Measurements from ENCODE around the gene SIN3A. TPM values are rescaled to one million over a fixed set of nuclear protein-coding genes. Genes with fewer than 3 reads are reported as not detected.
A peak's percentile ranks its signal among the peaks of the same experiment; 100 is the strongest.
"Not testable (repeated sequence)": the region's sequence is repeated elsewhere in the genome, so short reads cannot be mapped to it uniquely, and the experiment has no call there.

Gene SIN3A
- total and polyA plus RNA-seq, 2 experiments from 2014 or later = 24.3 to 73.0 TPM

GRCh38 chr15:75346796-75347221, 104.7 kb downstream of the SIN3A start, which contains the start of gene NEIL1:
NEIL1 (plus strand) TSS chr15:75347039; CDS start chr15:75348906, 1,867 bp downstream.
- Histone ChIP-seq H3K4me3 (peak within 1 kb of the TSS; percentile 95), H3K4me1 (ENCODE audit: insufficient read depth) (peaks cover 4% of the 10 kb centered on the region; the same call in 1 of the 2 replicates), H3K9me2 (ENCODE audit: insufficient read depth) (0 out of 2 replicates have a peak, but pooled peaks cover 5% of the 10 kb centered on the region), H3K79me2 (replicated peaks; ENCODE audit: insufficient read depth) (no peaks in the 10 kb centered on the region), H2AFZ (peak within 1 kb of the TSS; percentile 99), H3K27ac (ENCODE audit: low read depth) (no peak within 1 kb of the TSS), H3K27me3 (ENCODE audit: insufficient read depth) (peaks cover 36% of the 10 kb centered on the region), H3K36me3 (ENCODE audit: insufficient read depth) (no peaks in the 10 kb centered on the region), H3K4me2 (peak within 1 kb of the TSS; percentile 97), H4K20me1 (replicated peaks; ENCODE audit: insufficient read depth) (no peaks in the 10 kb centered on the region), H3F3A (replicated peaks; ENCODE audit: low read depth) (0 out of 2 replicates have a peak, but pooled peaks cover 4% of the 10 kb centered on the region)
- TF ChIP-seq EZH2 (IDR thresholded peaks at IDR 0.05; ENCODE audit: low read depth, unreplicated experiment) = peak; percentile 46
- TF ChIP-seq ZNF114 (CRISPR knock-in tag; IDR thresholded peaks at IDR 0.05) = no peak
- DNase-seq (ENCODE audit: low spot score) (peak; percentile 74), ATAC-seq (peak; percentile 5; the same call in 2 of the 3 replicates)
- H3K4me1 Mint-ChIP-seq = peaks cover 6% of the 10 kb centered on the region; the same call in 2 of the 3 replicates
- peaks cover 34% of the 10 kb centered on the region for H3K27me3 Mint-ChIP-seq (ENCODE audit: insufficient read depth, low read depth, poor library complexity)
- peak within 1 kb of the TSS; percentile 92 for H3K4me3 Mint-ChIP-seq
- H3K9me3 Mint-ChIP-seq = no peaks in the 10 kb centered on the region
- no peak within 1 kb of the TSS; the same call in 1 of the 2 replicates for H3K27ac Mint-ChIP-seq
- peaks cover 5% of the 10 kb centered on the region; the same call in 1 of the 3 replicates for H3K36me3 Mint-ChIP-seq (ENCODE audit: low read depth)

DNA sequence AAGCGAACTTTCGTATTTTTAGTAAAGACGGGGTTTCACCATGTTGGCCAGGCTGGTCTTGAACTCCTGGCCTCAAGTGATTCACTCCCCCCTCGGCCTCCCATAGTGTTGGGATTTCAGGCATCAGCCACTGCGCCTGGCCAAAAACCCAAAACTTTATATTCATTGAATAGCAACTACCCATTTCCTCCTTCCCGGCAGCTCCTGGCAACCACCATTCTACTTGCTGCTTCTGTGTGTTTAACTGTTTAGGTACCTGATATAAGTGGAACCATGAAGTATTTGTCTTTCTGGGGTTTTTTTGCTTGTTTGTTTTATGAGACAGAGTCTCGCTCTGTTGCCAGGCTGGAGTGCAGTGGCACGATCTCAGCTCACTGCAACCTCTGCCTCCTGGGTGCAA, 107.5 kb downstream of the SIN3A start:
- not testable (repeated sequence) for H3K79me2 ChIP-seq (replicated peaks; ENCODE audit: insufficient read depth); H2AFZ ChIP-seq; H3K9me3 Mint-ChIP-seq; H3K27ac ChIP-seq (ENCODE audit: low read depth); H3K4me3 ChIP-seq; H3K4me1 Mint-ChIP-seq; H3K4me3 Mint-ChIP-seq; H4K20me1 ChIP-seq (replicated peaks; ENCODE audit: insufficient read depth); H3F3A ChIP-seq (replicated peaks; ENCODE audit: low read depth); H3K27ac Mint-ChIP-seq; H3K4me2 ChIP-seq; H3K9me2 ChIP-seq (ENCODE audit: insufficient read depth); ATAC-seq; H3K36me3 ChIP-seq (ENCODE audit: insufficient read depth); H3K4me1 ChIP-seq (ENCODE audit: insufficient read depth)
- H3K27me3 ChIP-seq (ENCODE audit: insufficient read depth) = peaks cover 22% of the 10 kb centered on the region
- Mint-ChIP-seq H3K27me3 (ENCODE audit: insufficient read depth, low read depth, poor library complexity) (peaks cover 21% of the 10 kb centered on the region), H3K36me3 (ENCODE audit: low read depth) (peaks cover 14% of the 10 kb centered on the region)
- DNase-seq (ENCODE audit: low spot score) = peak; percentile 32

DNA sequence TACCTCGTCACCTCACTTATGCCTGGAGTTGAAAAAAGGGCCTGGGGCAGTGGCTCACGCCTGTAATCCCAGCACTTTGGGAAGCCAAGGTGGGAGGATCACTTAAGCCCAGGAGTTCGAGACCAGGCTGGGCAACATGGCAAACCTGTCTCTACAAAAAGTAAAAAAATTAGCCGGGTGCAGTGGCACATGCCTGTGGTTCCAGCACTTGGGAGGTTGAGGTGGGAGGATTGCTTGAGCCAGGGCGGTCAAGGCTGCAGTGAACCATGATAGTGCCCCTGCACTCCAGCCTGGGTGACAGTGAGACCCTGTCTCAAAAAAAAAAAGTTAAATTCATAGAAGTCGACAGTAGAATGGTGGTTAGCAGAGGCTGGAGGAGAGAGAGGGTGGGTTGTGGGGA, 109.3 kb downstream of the SIN3A start:
- Histone ChIP-seq H3K36me3 (ENCODE audit: insufficient read depth) (no peaks in the 10 kb centered on the region), H3K27me3 (ENCODE audit: insufficient read depth) (peaks cover 13% of the 10 kb centered on the region; the same call in 1 of the 2 replicates), H3K79me2 (replicated peaks; ENCODE audit: insufficient read depth) (no peaks in the 10 kb centered on the region), H3K4me2 (no peak overlapping the region), H4K20me1 (replicated peaks; ENCODE audit: insufficient read depth) (no peaks in the 10 kb centered on the region), H3K9me2 (ENCODE audit: insufficient read depth) (no peaks in the 10 kb centered on the region), H3K27ac (ENCODE audit: low read depth) (no peak overlapping the region), H3F3A (replicated peaks; ENCODE audit: low read depth) (0 out of 2 replicates have a peak, but pooled peaks cover 4% of the 10 kb centered on the region), H2AFZ (no peak overlapping the region), H3K4me3 (no peak overlapping the region), H3K4me1 (ENCODE audit: insufficient read depth) (peaks cover 4% of the 10 kb centered on the region; the same call in 1 of the 2 replicates)
- Mint-ChIP-seq H3K36me3 (ENCODE audit: low read depth) (peaks cover 14% of the 10 kb centered on the region), H3K4me3 (no peak overlapping the region), H3K27me3 (ENCODE audit: insufficient read depth, low read depth, poor library complexity) (peaks cover 17% of the 10 kb centered on the region), H3K9me3 (no peaks in the 10 kb centered on the region), H3K4me1 (peaks cover 3% of the 10 kb centered on the region; the same call in 2 of the 3 replicates), H3K27ac (no peak overlapping the region)
- ATAC-seq (no peak), DNase-seq (ENCODE audit: low spot score) (no peak)
- TF ChIP-seq, protein P1, sequence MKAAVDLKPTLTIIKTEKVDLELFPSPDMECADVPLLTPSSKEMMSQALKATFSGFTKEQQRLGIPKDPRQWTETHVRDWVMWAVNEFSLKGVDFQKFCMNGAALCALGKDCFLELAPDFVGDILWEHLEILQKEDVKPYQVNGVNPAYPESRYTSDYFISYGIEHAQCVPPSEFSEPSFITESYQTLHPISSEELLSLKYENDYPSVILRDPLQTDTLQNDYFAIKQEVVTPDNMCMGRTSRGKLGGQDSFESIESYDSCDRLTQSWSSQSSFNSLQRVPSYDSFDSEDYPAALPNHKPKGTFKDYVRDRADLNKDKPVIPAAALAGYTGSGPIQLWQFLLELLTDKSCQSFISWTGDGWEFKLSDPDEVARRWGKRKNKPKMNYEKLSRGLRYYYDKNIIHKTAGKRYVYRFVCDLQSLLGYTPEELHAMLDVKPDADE (IDR thresholded peaks at IDR 0.05) = no peak
- TF ChIP-seq EZH2 (IDR thresholded peaks at IDR 0.05; ENCODE audit: low read depth, unreplicated experiment) (no peak), CTCF (conservative IDR thresholded peaks at IDR 0.05; ENCODE audit: low read depth in 2 of 2) (no peak), ZNF114 (CRISPR knock-in tag; IDR thresholded peaks at IDR 0.05) (no peak), STAT1 (IDR thresholded peaks at IDR 0.05; ENCODE audit: unreplicated experiment) (no peak), POLR2AphosphoS5 (IDR thresholded peaks at IDR 0.05; ENCODE audit: low read depth) (no peak), NANOG (IDR thresholded peaks at IDR 0.05; ENCODE audit: borderline replicate concordance) (no peak), JUNB (IDR thresholded peaks at IDR 0.05; ENCODE audit: unreplicated experiment) (no peak)
- TF ChIP-seq, protein P2, sequence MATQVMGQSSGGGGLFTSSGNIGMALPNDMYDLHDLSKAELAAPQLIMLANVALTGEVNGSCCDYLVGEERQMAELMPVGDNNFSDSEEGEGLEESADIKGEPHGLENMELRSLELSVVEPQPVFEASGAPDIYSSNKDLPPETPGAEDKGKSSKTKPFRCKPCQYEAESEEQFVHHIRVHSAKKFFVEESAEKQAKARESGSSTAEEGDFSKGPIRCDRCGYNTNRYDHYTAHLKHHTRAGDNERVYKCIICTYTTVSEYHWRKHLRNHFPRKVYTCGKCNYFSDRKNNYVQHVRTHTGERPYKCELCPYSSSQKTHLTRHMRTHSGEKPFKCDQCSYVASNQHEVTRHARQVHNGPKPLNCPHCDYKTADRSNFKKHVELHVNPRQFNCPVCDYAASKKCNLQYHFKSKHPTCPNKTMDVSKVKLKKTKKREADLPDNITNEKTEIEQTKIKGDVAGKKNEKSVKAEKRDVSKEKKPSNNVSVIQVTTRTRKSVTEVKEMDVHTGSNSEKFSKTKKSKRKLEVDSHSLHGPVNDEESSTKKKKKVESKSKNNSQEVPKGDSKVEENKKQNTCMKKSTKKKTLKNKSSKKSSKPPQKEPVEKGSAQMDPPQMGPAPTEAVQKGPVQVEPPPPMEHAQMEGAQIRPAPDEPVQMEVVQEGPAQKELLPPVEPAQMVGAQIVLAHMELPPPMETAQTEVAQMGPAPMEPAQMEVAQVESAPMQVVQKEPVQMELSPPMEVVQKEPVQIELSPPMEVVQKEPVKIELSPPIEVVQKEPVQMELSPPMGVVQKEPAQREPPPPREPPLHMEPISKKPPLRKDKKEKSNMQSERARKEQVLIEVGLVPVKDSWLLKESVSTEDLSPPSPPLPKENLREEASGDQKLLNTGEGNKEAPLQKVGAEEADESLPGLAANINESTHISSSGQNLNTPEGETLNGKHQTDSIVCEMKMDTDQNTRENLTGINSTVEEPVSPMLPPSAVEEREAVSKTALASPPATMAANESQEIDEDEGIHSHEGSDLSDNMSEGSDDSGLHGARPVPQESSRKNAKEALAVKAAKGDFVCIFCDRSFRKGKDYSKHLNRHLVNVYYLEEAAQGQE (IDR thresholded peaks at IDR 0.05; ENCODE audit: unreplicated experiment) = no peak

Measured in GM23338 (cell line).